Dermis blood vessel endothelial cell (primary cell): Measurements from ENCODE around the gene RCOR1. TPM values are rescaled to one million over a fixed set of nuclear protein-coding genes. Genes with fewer than 3 reads are reported as not detected.

Experiments
- DNase-seq: peaks from one replicate; pipeline ENCODE4 v3.0.0; 2010
- total RNA-seq: library from RNA; depleted of rRNA; stranded (reverse); fragments of >200 nt; gene quantifications from 2 replicates; pipeline ENCODE4 v1.2.3, GENCODE V29; 2014

Gene RCOR1
- total RNA-seq, 1 donor from 2014 or later, result 14.0 TPM

DNA sequence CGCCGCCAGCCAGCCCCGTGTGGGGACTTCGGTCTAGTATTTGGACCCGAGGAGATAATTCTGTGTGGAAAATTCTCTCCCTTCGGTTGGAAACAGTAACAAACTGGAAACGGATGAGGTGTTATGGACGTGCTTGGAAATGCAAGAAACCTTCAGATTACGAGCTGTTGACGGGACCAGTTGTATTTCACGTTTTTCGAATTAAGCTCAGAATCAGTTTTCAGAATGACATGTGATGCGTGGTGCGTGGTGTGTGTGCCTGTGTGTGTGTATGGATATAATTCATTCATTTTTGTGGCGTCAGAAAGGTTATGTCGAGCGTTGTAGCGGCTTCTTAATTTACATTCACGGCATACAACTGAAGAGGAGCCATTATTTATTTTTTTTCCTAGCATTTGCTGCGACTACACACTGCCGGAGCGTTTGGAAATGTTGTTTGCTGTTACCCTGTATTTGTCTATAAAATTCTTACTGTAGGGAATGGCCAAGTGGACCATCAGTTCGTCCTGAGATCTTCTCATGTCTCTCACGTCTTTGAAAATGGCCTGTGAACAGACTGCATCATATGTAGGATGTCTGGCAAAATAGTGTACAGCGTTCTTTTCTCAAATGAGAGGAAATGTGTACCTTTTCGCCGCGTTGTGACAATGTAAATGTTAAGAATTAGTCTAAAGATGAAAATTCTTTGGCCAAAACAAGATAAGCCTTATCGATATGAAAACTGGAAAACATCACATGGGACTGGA lies 186.1 kb downstream of the RCOR1 start:
- peak; percentile 50 for DNase-seq

DNA sequence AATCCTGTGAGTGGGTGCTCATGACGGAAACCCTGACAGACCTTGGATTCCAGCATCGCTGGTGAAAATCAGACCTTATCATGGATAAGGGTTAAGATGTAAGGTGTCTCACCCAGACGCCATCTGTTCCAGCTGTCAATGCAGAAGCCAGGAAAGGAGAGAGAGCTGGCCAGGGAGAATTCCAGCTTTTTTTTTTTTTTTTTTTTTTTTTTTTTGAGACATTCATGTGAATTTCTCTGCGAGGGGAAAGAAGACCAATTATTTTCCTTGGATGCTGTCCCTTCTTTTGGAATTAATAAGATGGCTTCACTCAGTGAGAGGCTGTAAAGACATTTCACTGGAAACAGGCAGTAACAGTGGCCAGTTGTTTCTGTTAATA lies 186.6 kb downstream of the RCOR1 start:
- DNase-seq, result no peak

DNA sequence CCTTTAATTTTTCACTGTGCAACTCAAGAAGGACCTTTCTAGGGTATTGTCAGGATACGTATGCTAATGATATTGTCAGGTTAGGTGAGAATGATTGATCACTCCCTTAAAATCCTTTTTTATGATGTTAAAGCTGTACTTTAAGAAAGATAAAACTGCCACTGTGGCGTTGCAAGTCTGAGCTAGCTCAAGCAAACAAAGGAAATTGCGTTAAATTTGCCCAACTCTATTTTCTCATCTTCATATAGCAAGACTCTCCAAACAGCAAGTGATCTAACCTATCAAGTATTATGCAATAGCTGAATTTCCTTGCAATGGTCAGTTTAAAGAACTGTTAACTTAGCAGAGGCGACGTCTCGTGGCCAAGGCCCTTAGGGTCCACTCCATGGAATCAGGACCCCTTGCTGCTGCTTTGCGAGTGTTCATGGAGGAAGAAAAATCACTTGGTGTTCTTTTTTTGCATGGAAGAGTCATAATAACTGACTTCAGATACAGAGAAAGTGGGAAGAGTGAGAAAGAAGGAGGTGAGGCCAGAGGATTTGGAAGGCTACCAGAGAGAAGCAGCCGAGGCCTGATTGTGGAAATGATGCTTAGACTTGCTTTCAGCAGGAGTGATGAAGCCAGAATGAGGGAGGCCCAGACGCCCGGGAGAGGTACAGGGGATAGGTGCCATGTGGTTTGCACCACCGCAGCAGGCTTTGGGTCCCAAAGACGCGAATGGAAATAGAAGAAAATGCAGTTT lies 187.3 kb downstream of the RCOR1 start:
- DNase-seq, result no peak

Other genes with a start within 250 kb of the RCOR1 start
- gene CINP, start 229.8 kb upstream of the RCOR1 start, total RNA-seq, result 57.9 and 61.9 TPM in 2 replicates
- gene TECPR2, start 229.7 kb upstream of the RCOR1 start, total RNA-seq, result 14.6 and 25.4 TPM in 2 replicates
- 20.3 and 24.2 TPM in 2 replicates for gene ANKRD9, start 82.9 kb upstream of the RCOR1 start, total RNA-seq
- 27.6 and 30.3 TPM in 2 replicates for gene TRAF3, start 184.8 kb downstream of the RCOR1 start, total RNA-seq